Motor neuron (in vitro differentiated cells): Measurements from ENCODE around the gene COL27A1. TPM values are rescaled to one million over a fixed set of nuclear protein-coding genes. Genes with fewer than 3 reads are reported as not detected.

Source experiments
- ATAC-seq, 8 experiments: fragments of 200-7000 bp; cut with Tn5 transposase; replicated peaks in 6 of 8; 2 replicates each; pipeline ENCODE4 v1.8.0; 2021; ENCODE audit warnings: mild to moderate bottlenecking in 8 of 8, moderate library complexity in 8 of 8
- H3K27ac ChIP-seq, 2 donors: fragments of 250-450 bp; sonication (Bioruptor Pico); 2 replicates each; pipeline ENCODE4 v1.9.0; 2021; ENCODE audit warnings: antibody characterized with exemption in 2 of 2, mild to moderate bottlenecking in 2 of 2, moderate library complexity in 1 of 2
- H3K4me1 ChIP-seq, 2 donors: fragments of 250-450 bp; sonication (Bioruptor Pico); replicated peaks in 1 of 2; 2 replicates each; pipeline ENCODE4 v1.6.1; 2021; ENCODE audit warnings: antibody characterized with exemption in 2 of 2, mild to moderate bottlenecking in 2 of 2, moderate library complexity in 1 of 2
- H3K4me3 ChIP-seq, 5 donors: fragments of 250-450 bp; sonication (Bioruptor Pico); 2 replicates each; pipeline ENCODE4 v1.9.0; 2021; ENCODE audit warnings: antibody characterized with exemption in 5 of 5, mild to moderate bottlenecking in 5 of 5, moderate library complexity in 4 of 5
- WGBS, 10 experiments: fragments of 450-650 bp; shearing (Covaris generic); methylation state at CpG; one replicate each; pipeline ENCODE4 v1.0.0; 2022; 5-methylcytosine and 5-hydroxymethylcytosine counted together
- in situ Hi-C, 9 experiments: fragments of 400-800 bp; cut with MboI; loops; one replicate each; pipeline ENCODE4 v1.15.0; 2021; ENCODE audit warnings: low sequenced_read_pairs in 9 of 9, low pct_unique_long_range_greater_than_20kb in 2 of 9; ENCODE audit not compliant: unreplicated experiment in 9 of 9
- total RNA-seq, 8 experiments: library from RNA; unstranded; fragments of 300-600 nt; gene quantifications; 2 replicates each; pipeline versions ENCODE4 v1.2.3 to v1.2.4, GENCODE V29; 2022

COL27A1 gene
- total RNA-seq, 8 experiments from 2014 or later = 0.54 to 40.3 (median 4.2) TPM

DNA sequence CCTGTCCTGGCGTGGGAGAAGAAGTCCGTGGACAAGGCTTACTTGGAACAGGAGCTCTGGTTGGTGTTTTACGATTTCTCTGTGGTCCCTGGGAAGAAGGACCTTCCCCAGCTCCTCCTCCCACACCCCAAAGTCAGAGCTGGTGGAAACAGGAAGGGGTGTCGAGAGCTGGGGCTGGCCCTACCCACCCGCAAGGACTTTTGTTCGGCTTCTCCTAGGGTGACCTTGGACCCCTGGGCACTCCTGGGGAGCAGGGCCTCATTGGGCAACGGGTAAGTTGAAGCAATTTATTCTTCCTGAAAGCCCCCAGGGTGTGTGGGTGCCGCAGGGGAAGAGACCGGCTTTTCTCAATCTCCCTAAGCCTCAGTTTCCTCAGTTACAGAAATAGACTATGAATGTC is 113.7 kb downstream of the COL27A1 start:
- in situ Hi-C loops = no loop called here
- peaks cover 3 to 4% of the 10 kb centered on the region in 2 donors for H3K4me1 ChIP-seq
- H3K27ac ChIP-seq = no peak overlapping the region
- WGBS, 10 experiments = 90 to 100% (median 92%) methylated on average over 2 to 7 of the region's 9 CpGs; no CpG with 5 or more reads in 3 of the 10 experiments
- no peak for ATAC-seq
- H3K4me3 ChIP-seq = no peak overlapping the region

- ATAC-seq = no peak
- 80 to 100% (median 89%) methylated on average over 1 to 5 of the region's 8 CpGs; no CpG with 5 or more reads in 3 of the 10 experiments for WGBS, 10 experiments
- H3K27ac ChIP-seq = no peak overlapping the region
- no peak overlapping the region for H3K4me3 ChIP-seq
- in situ Hi-C loops = no loop called here
- no peaks in the 10 kb centered on the region for H3K4me1 ChIP-seq
These were observed 115.0 kb downstream of the COL27A1 start for GRCh38 chr9:114270120-114270975.

- Histone ChIP-seq H3K27ac (no peak overlapping the region), H3K4me3 (no peak overlapping the region), H3K4me1 (no peaks in the 10 kb centered on the region)
- WGBS, 10 experiments = 20 to 100% (median 70%) methylated on average over 1 to 3 of the region's 18 CpGs; no CpG with 5 or more reads in 3 of the 10 experiments
- peak in 3 of 8 experiments; percentile 52 to 66 (median 63) for ATAC-seq
- in situ Hi-C loops = no loop called here
These were observed 116.5 kb downstream of the COL27A1 start for GRCh38 chr9:114271556-114272510.

DNA sequence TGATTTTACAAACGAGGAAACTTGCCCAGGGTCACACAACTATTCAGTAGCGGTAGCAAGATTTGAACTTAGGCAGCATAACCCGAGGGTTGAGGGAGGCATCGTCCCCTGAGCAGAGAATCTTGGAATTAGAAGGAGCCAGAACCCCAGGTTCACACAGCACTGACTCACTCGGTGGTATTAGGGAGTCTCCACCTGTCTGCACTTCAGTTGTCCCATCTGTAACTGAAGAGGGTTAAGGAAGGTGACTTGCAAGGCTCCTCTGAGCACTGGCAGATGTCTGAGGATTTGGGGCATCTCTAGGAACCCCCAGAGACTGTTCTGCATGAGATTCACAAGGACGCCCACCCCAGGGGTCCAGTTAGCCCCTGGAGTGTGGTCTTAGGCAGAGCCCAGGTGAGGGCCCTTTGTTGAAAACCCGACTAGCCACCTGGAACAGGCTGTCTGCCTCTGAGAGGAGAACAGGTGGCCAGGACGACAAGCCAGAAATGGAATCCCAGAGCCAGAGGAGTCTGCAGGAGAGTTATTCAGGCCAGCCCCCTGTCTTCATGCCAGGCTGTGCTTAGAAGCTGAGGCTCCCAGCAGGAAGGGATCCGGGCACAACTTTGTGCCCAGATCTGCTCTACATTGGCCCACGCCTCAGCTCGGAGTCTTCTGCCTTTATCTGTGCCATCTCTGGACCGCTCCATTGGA is 117.5 kb downstream of the COL27A1 start:
- in situ Hi-C loops = no loop called here
- 42 to 90% (median 73%) methylated on average over 1 to 6 of the region's 12 CpGs; no CpG with 5 or more reads in 1 of the 10 experiments for WGBS, 10 experiments
- ATAC-seq = no peak
- Histone ChIP-seq H3K4me1 (no peaks in the 10 kb centered on the region), H3K4me3 (no peak overlapping the region), H3K27ac (no peak overlapping the region)

GRCh38 chr9:114273461-114273881 is 118.1 kb downstream of the COL27A1 start:
- Histone ChIP-seq H3K4me3 (no peak overlapping the region), H3K27ac (no peak overlapping the region), H3K4me1 (no peaks in the 10 kb centered on the region)
- no peak for ATAC-seq
- in situ Hi-C loops = no loop called here
- WGBS, 10 experiments = 80 to 100% (median 83%) methylated on average over 1 to 4 of the region's 7 CpGs; no CpG with 5 or more reads in 6 of the 10 experiments

- Histone ChIP-seq H3K27ac (no peak overlapping the region), H3K4me3 (no peak overlapping the region), H3K4me1 (no peaks in the 10 kb centered on the region)
- no peak for ATAC-seq
- in situ Hi-C loops = no loop called here
- WGBS, 10 experiments = 75 to 100% (median 97%) methylated on average over 1 to 5 of the region's 5 CpGs; no CpG with 5 or more reads in 1 of the 10 experiments
These were observed 118.9 kb downstream of the COL27A1 start for GRCh38 chr9:114274217-114274616.

DNA sequence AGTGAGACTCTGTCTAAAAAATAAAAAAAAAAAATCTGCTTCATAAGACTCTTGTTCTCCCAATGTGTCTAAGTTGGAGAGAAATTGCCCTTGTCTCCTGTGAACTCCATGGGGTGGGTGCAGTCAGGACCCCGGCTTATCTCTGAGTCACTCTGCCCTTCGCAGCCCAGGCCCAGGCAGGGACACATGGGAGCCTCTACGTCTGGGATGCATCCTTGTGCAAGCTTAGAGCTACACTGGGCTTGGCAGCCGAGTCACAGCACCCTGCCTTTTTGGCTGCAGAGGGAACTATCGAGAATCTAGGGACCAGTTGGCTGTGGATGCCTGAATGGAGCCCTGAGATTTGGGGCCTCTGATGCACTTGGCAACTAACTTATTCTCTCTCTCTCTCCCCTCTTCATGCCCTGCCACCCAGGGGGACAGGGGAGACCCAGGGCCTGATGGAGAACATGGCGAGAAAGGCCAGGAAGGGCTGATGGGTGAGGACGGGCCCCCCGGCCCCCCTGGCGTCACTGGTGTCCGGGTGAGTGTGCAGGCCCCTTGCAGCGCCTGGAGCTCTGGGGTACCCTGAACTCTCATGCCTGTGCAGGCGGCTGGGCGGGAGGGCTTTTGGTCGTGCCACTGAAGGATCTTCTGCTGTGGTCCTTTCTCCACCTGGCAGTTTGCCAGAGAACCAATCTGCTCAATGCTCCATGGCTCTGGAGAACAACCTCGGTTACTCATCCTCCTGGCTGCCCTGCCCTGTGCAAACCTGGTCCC is 120.1 kb downstream of the COL27A1 start:
- in situ Hi-C loops = loop anchor here in 7 of 9 experiments (25.0 kb wide), 4 partner anchors 163 to 588 kb away; partner anchors contain the start of genes AMBP (in 3 of the 7) and KIF12 (in 3 of the 7)
- no peak overlapping the region for H3K27ac ChIP-seq
- H3K4me1 ChIP-seq = no peaks in the 10 kb centered on the region
- WGBS, 10 experiments = 60 to 100% (median 87%) methylated on average over 1 to 5 of the region's 15 CpGs; no CpG with 5 or more reads in 4 of the 10 experiments
- no peak overlapping the region for H3K4me3 ChIP-seq
- no peak for ATAC-seq

DNA sequence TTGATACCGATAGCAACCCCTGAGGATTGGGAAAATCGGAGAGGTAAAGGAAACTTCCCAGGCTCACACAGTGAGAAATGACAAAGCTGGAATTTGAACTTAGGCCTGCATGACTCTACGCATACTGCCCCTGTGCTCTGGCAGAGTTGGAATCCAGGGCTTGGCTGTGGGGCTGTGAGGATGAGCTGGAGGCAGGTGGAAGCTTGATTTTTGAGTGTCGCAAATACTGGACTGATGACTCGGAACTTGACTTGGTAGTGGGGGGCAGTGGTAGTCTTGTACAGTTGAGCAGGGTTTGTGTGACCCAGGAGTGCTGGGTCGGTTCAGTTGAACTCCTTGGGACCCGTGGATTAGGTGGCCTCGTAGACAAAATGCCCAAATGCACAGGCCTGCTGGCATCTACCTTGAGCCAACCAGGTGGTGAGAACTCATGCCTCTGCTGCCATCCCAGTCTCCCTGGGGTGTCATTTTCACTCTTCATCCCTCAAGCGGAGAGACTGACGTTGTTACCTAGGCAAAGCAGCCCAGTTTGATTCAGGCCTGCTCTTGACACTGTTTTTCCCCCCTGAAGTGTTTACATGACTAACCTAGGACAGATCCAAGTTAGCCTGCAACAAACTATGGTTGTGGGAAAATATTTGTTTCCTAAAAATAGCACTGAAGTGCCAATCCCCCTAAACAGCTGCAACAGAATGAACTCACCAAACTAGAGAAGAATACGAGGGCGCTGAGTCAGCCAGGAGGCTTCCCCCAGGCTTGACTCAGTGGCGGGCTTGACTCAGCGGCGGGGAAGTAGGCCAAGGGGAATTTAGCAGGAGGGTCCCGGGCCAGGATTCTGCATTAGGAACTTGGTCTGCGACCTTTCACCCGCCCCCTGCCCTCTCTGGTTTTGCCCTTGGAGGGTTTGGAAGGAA is 121.8 kb downstream of the COL27A1 start:
- peak in 1 of 8 experiments; percentile 25 for ATAC-seq
- H3K4me1 ChIP-seq = peaks cover 12 to 13% of the 10 kb centered on the region in 2 donors
- WGBS, 10 experiments = 44 to 100% (median 85%) methylated on average over 1 to 12 of the region's 18 CpGs; no CpG with 5 or more reads in 1 of the 10 experiments
- in situ Hi-C loops = loop anchor here in 7 of 9 experiments (25.0 kb wide), 4 partner anchors 165 to 590 kb away; partner anchors contain the start of genes AMBP (in 3 of the 7) and KIF12 (in 3 of the 7)
- H3K27ac ChIP-seq = no peak overlapping the region
- no peak overlapping the region for H3K4me3 ChIP-seq

DNA sequence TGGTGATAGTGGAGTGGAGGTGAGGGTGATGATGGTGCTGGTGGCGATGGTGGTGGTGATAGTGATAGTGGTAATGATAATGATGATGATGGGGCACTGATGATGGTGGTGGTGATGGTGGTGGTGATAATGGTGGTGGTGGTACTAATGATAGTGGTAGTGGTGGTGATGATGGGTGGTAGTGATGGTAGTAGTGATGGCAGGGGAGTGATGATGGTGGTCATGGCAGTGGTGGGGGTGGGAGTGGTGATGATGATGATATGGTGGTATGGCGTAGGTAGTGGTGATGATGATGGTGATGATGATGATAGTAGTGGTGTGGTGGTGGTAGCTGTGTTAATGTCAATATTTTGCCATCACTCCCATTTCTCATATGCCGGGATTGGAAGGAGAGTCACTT is 123.0 kb downstream of the COL27A1 start:
- no peak overlapping the region for H3K4me3 ChIP-seq
- in situ Hi-C loops = loop anchor here in 7 of 9 experiments (25.0 kb wide), 4 partner anchors 166 to 591 kb away; partner anchors contain the start of genes AMBP (in 3 of the 7) and KIF12 (in 3 of the 7)
- WGBS, 10 experiments = 80 to 100% (median 100%) methylated on average over 1 to 2 of the region's 3 CpGs; no CpG with 5 or more reads in 5 of the 10 experiments
- ATAC-seq = no peak
- H3K4me1 ChIP-seq = peaks cover 20 to 23% of the 10 kb centered on the region in 2 donors
- H3K27ac ChIP-seq = no peak overlapping the region

DNA sequence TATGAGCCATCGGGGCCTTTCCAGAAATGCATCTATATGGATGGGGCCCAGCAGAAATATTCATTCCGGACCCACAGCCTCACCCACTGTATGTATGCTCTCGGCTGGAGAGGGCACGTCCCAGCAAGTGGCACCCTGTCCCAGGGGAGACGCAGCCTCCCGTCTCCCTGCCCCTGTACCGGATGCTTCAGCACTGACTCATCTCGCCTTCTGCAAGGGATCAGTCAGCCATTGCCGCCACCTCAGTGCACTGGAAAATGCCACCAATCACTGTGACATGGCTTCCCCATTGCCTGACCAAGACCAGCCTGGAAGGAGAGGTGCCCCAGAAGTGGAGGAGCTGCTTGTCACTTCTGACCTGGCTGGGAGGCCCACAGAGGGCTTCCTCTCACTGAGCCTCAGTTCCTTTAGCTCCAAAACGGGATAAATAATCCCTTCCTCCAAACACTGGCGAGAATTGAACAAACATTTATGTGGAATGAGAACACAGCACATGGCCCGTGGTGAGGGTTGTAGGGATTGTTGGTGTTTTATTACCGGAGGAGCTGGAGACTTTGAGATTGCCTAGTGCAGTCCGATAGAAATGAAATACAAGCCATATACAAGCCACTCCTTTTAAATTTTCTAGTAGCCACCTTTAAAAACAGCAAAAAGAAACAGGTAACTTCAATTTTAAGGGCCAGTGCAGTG is 123.7 kb downstream of the COL27A1 start:
- H3K27ac ChIP-seq = no peak overlapping the region
- ATAC-seq = peak in 3 of 8 experiments; percentile 56 to 65 (median 62)
- no peak overlapping the region for H3K4me3 ChIP-seq
- peaks cover 20 to 23% of the 10 kb centered on the region in 2 donors for H3K4me1 ChIP-seq
- in situ Hi-C loops = loop anchor here in 7 of 9 experiments (25.0 kb wide), 4 partner anchors 167 to 592 kb away; partner anchors contain the start of genes AMBP (in 3 of the 7) and KIF12 (in 3 of the 7)
- 0 to 98% (median 91%) methylated on average over 1 to 7 of the region's 14 CpGs; no CpG with 5 or more reads in 1 of the 10 experiments for WGBS, 10 experiments
